Measurements from ENCODE around the gene PPP2R5C. TPM values are rescaled to one million over a fixed set of nuclear protein-coding genes. Genes with fewer than 3 reads are reported as not detected.

The PPP2R5C gene
- total RNA-seq, 2 experiments from 2014 or later: 238 to 242 TPM

GRCh38 chr14:101715210-101716076 is 46.1 kb upstream of the PPP2R5C start:
- CTCF ChIA-PET: interaction anchor here (0.9 kb wide), 1 partner anchor 9 kb away, joined by 3 read pairs; no protein-coding TSS in a partner anchor
- intact Hi-C loops (cut with micrococcal nuclease): no loop called here
- peaks cover 2% of the 10 kb centered on the region for H3K36me3 Mint-ChIP-seq (ENCODE audit: low read depth)
- POLR2A ChIA-PET: no interaction called here
- H3K4me1 Mint-ChIP-seq (ENCODE audit: low read depth): peaks cover 19% of the 10 kb centered on the region
- no peak for TF ChIP-seq CTCF (IDR thresholded peaks at IDR 0.05)
- H3K4me3 Mint-ChIP-seq: no peak overlapping the region
- ATAC-seq (no peak), DNase-seq (no peak)
- H3K27me3 Mint-ChIP-seq: no peaks in the 10 kb centered on the region
- H3K9me3 Mint-ChIP-seq: peaks cover 9% of the 10 kb centered on the region
- H3K27ac Mint-ChIP-seq: no peak overlapping the region

DNA sequence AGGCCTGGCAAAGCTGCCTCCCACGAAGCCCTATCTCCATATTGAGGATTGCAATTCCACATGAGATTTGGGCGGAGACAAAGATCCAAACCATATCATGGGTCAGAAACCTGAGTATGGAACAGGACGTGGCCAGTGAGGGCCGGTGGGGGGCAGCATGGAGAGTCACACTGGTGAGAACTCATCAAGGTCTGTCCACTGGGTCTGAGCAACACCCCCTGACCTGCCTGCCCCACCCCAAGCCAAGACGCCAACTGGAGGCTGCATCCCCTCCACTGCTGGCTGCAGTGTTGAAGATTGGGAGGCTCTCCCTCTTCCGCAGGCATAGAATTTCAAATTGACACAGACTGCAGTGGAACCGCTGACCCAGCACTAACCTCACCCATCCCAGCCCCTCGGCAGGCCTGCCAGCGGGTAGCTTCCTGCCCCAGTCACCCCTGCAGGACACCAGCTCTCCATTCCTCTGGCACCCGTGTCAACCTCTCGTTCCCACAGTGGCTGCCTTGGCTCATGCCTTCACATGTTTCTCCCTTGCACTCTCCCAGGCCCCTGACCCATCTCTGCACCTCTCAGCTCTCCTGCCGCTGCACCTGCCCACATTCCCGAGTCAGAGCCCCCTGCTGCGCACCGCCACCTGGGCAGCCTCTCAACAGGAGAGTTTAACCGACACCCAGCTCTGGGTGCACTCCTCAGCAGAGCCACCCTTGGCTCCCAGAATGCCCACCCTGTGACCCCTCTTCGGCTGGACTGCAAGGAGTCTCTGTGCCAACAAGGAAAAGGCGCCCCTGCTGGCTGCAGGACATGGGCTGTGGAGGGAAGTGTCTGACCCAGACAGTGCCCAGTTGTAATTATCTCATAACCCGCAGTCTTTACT is 45.2 kb upstream of the PPP2R5C start:
- Mint-ChIP-seq H3K27me3 (no peaks in the 10 kb centered on the region), H3K27ac (no peak overlapping the region), H3K4me1 (ENCODE audit: low read depth) (peaks cover 19% of the 10 kb centered on the region), H3K36me3 (ENCODE audit: low read depth) (peaks cover 2% of the 10 kb centered on the region), H3K9me3 (peaks cover 9% of the 10 kb centered on the region), H3K4me3 (no peak overlapping the region)
- CTCF ChIA-PET: interaction anchor here (0.9 kb wide), 1 partner anchor 9 kb away, joined by 3 read pairs; no protein-coding TSS in a partner anchor
- TF ChIP-seq CTCF (IDR thresholded peaks at IDR 0.05): no peak
- intact Hi-C loops (cut with micrococcal nuclease): no loop called here
- POLR2A ChIA-PET: interaction anchor here (1.5 kb wide), 1 partner anchor 9 kb away, joined by 5 read pairs; no protein-coding TSS in a partner anchor
- ATAC-seq (no peak), DNase-seq (no peak)

DNA sequence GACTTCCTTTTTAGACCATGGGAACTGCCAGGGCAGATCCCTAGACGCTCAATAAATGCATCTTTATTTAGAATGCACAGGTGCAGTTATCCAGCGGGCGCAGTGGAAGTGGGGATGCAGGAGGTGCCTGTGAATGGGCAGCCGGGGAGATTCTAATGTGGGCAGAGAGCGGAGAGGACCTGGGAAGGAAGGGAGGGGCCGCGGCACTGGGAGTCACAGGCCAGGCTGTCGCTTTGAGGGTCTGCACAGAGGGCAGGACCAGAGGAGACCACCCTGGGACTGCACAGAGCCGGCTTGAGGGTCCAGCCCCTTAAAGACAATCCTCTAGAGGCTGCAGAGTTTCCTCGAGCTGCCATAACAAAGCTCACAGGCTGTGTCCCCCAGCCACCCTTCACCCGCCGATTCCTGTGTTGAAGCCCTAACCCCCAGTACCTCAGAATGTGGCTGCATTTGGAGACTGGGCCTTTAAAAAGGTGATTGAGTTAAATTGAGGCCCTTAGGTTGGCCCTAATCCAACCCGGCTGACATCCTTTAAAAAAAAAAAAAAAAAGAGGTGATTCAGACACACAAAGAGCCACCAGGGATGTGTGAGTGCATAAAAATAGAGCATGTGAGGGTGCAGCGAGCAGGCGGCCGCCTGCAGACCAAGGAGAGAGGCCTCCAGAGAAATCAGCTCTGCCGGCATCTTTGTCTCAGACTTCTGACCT is 44.4 kb upstream of the PPP2R5C start:
- Mint-ChIP-seq H3K27me3 (no peaks in the 10 kb centered on the region), H3K9me3 (peaks cover 9% of the 10 kb centered on the region), H3K27ac (no peak overlapping the region), H3K4me1 (ENCODE audit: low read depth) (peaks cover 25% of the 10 kb centered on the region), H3K4me3 (no peak overlapping the region), H3K36me3 (ENCODE audit: low read depth) (peaks cover 2% of the 10 kb centered on the region)
- ChIA-PET POLR2A (interaction anchor here (1.5 kb wide), 1 partner anchor 10 kb away, joined by 5 read pairs; no protein-coding TSS in a partner anchor), CTCF (no interaction called here)
- ATAC-seq (no peak), DNase-seq (no peak)
- intact Hi-C loops (cut with micrococcal nuclease): no loop called here
- TF ChIP-seq CTCF (IDR thresholded peaks at IDR 0.05): no peak

DNA sequence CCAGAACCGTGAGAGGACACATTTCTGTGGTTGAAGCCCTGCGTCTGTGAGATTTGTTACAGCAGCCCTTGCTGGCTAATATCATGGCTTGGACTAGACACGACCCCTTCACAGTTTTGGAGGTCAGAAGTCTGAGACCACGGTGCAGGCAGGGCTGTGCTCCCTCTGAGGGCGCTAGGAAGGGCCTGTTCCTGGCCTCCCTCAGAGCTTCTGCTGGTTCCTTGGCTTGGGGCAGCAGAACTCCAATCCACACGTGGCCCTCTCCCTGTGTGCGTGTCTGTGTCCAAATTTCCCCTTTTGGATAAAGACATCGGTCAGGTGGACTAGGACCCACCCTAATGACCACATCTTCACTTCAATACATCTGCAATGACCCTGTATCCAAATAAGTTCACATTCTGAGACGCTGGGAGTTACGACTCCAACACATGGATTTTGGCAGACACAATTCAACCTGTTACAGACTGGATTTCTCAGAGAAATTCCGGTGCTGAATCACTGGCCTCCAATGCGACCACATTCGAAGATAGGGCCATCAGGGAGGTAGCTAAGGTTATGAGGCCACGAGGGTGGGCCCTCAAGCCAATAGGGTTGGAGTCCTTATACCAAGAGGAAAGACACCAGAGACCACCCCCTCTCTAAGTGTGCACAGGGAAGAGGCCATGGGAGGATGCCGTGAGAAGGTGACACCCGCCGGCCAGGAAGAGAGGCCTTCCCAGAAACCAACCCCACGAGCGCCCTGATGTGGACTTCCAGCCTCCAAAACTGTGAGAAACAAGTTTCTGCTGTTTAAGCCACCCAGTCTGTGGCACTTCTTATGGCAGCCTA is 43.6 kb upstream of the PPP2R5C start:
- DNase-seq: no peak
- intact Hi-C loops (cut with micrococcal nuclease): no loop called here

More for the DNA sequence above, 43.6 kb upstream of the PPP2R5C start:
- Mint-ChIP-seq H3K4me1 (ENCODE audit: low read depth) (peaks cover 31% of the 10 kb centered on the region), H3K27me3 (no peaks in the 10 kb centered on the region), H3K27ac (no peak overlapping the region), H3K9me3 (peaks cover 9% of the 10 kb centered on the region), H3K4me3 (no peak overlapping the region), H3K36me3 (ENCODE audit: low read depth) (peaks cover 2% of the 10 kb centered on the region)
- ATAC-seq: no peak
- ChIA-PET POLR2A (interaction anchor here (1.5 kb wide), 1 partner anchor 10 kb away, joined by 5 read pairs; no protein-coding TSS in a partner anchor), CTCF (interaction anchor here (0.7 to 1.1 kb wide), 2 partner anchors 11 to 53 kb away, joined by 3 read pairs; no protein-coding TSS in a partner anchor)
- no peak for TF ChIP-seq CTCF (IDR thresholded peaks at IDR 0.05)
